ENCODE results near the gene URGCP.
A peak's percentile ranks its signal among the peaks of the same experiment; 100 is the strongest.

URGCP gene

DNA sequence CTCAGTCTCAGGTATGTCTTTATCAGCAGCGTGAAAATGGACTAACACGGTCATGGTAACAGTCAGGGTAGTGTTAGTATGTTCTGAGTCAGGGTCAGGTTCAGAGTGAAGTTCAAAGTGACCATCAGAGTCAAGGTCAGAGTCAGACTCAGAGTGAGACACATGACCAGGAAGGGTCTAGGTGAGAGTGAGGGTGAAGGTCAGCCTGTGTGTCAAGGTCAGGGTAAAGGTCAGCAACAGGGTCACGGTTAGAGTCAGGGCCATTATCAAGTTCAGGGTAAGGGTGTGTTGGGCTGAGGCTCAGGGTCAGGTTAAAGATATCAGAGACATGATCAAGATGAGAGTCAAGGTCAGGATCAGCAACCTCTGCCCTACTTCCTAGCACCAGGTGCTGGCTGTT is 41.1 kb downstream of the URGCP start:
- Histone ChIP-seq H3K27ac (no peak overlapping the region), H4K20me1 (no peaks in the 10 kb centered on the region), H3K4me3 (no peak overlapping the region), H3K27me3 (no peaks in the 10 kb centered on the region), H3K4me2 (no peak overlapping the region), H3K9ac (no peak overlapping the region), H3K9me3 (replicated peaks in 1 of 11) (peaks cover 2 to 13% (median 5%) of the 10 kb centered on the region in 11 experiments; a peak in 20 of 22 replicates), H3K4me1 (peaks cover 16 to 20% (median 17%) of the 10 kb centered on the region in 10 experiments), H3K36me3 (peaks cover 20 to 34% (median 29%) of the 10 kb centered on the region in 11 experiments)
- no peak for TF ChIP-seq Cebpa-rat (IDR thresholded peaks at IDR 0.05)

DNA sequence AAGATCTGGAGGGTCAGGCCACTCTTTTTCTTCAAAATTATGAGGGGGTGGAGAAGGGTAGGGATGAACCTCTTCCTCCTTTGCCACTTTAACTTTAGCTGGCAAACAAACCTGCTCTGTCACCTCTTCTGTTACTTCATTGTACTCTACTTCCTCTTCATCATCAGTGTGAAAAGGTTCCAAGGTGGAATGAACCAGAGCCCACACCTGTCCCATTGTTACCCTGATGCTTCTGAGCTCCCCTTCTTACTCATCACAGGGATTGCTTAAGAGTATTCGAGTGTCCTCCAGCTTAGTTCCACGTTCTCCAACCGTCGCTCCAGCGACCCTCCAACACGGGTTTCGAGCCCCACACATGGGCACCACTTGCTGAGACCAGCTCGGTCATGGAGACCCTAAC is 42.3 kb downstream of the URGCP start:
- peaks cover 20 to 34% (median 29%) of the 10 kb centered on the region in 11 experiments for H3K36me3 ChIP-seq
- peaks cover 9 to 12% (median 10%) of the 10 kb centered on the region in 10 experiments for H3K4me1 ChIP-seq
- no peaks in the 10 kb centered on the region for H4K20me1 ChIP-seq
- no peak overlapping the region for H3K4me2 ChIP-seq
- H3K9me3 ChIP-seq (replicated peaks in 1 of 11), result peaks cover 14 to 23% (median 16%) of the 10 kb centered on the region in 11 experiments
- no peak overlapping the region for H3K27ac ChIP-seq
- no peak overlapping the region for H3K9ac ChIP-seq
- TF ChIP-seq Cebpa-rat (IDR thresholded peaks at IDR 0.05), result no peak
- H3K4me3 ChIP-seq, result no peak overlapping the region
- no peaks in the 10 kb centered on the region for H3K27me3 ChIP-seq

DNA sequence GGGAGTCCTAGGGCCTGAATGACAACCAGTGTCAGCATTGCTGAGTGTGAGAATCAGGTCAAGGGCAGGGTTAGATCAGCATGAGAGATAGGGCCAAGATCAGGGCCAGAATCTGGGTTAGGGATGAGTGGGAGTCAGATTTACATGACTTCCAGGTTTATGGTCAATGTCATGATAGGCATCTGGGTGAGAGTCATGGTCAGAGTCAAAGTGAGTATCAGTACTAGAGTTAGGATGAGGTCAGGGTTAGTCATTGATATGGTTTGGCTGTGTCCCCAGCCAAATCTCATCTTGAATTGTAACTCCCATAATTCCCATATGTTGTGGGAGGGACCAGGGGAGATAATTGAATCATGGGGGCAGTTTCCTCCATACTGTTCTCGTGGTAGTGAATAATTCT is 49.4 kb downstream of the URGCP start:
- no peak overlapping the region for H3K9ac ChIP-seq
- no peaks in the 10 kb centered on the region for H3K4me1 ChIP-seq
- H3K27ac ChIP-seq, result no peak overlapping the region
- peaks cover 22 to 36% (median 29%) of the 10 kb centered on the region in 11 experiments for H3K9me3 ChIP-seq (replicated peaks in 1 of 11)
- H3K36me3 ChIP-seq, result no peaks in the 10 kb centered on the region
- H4K20me1 ChIP-seq, result no peaks in the 10 kb centered on the region
- H3K4me2 ChIP-seq, result no peak overlapping the region
- TF ChIP-seq Cebpa-rat (IDR thresholded peaks at IDR 0.05), result no peak
- H3K4me3 ChIP-seq, result no peak overlapping the region
- peaks cover 0 to 22% (median 10%) of the 10 kb centered on the region in 11 experiments; a peak in 15 of 22 replicates for H3K27me3 ChIP-seq

- Histone ChIP-seq H3K27me3 (peaks cover 0 to 28% (median 16%) of the 10 kb centered on the region in 11 experiments; a peak in 16 of 22 replicates), H3K4me2 (no peak overlapping the region), H3K36me3 (no peaks in the 10 kb centered on the region), H3K4me3 (no peak overlapping the region), H3K4me1 (no peaks in the 10 kb centered on the region), H3K9ac (no peak overlapping the region), H3K27ac (no peak overlapping the region), H3K9me3 (replicated peaks in 1 of 11) (peaks cover 29 to 43% (median 36%) of the 10 kb centered on the region in 11 experiments), H4K20me1 (no peaks in the 10 kb centered on the region)
- no peak for TF ChIP-seq Cebpa-rat (IDR thresholded peaks at IDR 0.05)
Observed at GRCh38 chr7:43856316-43856715, 50.1 kb downstream of the URGCP start.

DNA sequence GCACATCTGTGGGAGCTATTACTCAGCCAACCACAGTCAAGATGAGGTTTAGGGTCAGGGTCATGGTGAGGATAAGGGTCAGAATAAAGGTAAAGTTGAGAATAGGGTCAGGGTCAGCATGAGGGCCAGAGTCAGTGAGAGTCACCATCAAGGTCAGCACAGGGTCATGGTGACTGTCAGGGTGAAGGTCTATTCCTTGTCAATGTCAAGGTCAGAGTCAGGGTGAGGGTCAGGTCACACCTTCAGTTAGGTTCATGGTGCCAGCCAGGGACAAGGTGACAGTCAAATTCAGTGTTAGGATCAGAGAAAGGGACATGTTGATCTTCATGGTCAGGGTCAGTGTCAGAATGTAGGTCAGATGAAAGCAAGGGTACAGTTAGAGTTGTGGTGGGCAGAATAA is 51.2 kb downstream of the URGCP start:
- Histone ChIP-seq H3K4me3 (no peak overlapping the region), H3K4me2 (no peak overlapping the region), H4K20me1 (no peaks in the 10 kb centered on the region), H3K9ac (no peak overlapping the region), H3K27ac (no peak overlapping the region), H3K4me1 (peaks cover 4 to 8% (median 6%) of the 10 kb centered on the region in 10 experiments; a peak in 18 of 20 replicates), H3K9me3 (replicated peaks in 1 of 11) (peaks cover 28 to 40% (median 35%) of the 10 kb centered on the region in 11 experiments), H3K36me3 (no peaks in the 10 kb centered on the region), H3K27me3 (peaks cover 0 to 32% (median 23%) of the 10 kb centered on the region in 11 experiments; a peak in 16 of 22 replicates)
- no peak for TF ChIP-seq Cebpa-rat (IDR thresholded peaks at IDR 0.05)

GRCh38 chr7:43851805-43852204 is 54.6 kb downstream of the URGCP start:
- Histone ChIP-seq H3K36me3 (no peaks in the 10 kb centered on the region), H3K9me3 (replicated peaks in 1 of 11) (peaks cover 11 to 20% (median 13%) of the 10 kb centered on the region in 11 experiments), H3K27ac (no peak overlapping the region), H3K4me3 (no peak overlapping the region), H3K9ac (no peak overlapping the region), H3K4me1 (peaks cover 7 to 13% (median 11%) of the 10 kb centered on the region in 10 experiments; a peak in 19 of 20 replicates), H3K4me2 (no peak overlapping the region), H3K27me3 (peaks cover 0 to 54% (median 23%) of the 10 kb centered on the region in 11 experiments; a peak in 16 of 22 replicates), H4K20me1 (no peaks in the 10 kb centered on the region)
- TF ChIP-seq Cebpa-rat (IDR thresholded peaks at IDR 0.05), result no peak

DNA sequence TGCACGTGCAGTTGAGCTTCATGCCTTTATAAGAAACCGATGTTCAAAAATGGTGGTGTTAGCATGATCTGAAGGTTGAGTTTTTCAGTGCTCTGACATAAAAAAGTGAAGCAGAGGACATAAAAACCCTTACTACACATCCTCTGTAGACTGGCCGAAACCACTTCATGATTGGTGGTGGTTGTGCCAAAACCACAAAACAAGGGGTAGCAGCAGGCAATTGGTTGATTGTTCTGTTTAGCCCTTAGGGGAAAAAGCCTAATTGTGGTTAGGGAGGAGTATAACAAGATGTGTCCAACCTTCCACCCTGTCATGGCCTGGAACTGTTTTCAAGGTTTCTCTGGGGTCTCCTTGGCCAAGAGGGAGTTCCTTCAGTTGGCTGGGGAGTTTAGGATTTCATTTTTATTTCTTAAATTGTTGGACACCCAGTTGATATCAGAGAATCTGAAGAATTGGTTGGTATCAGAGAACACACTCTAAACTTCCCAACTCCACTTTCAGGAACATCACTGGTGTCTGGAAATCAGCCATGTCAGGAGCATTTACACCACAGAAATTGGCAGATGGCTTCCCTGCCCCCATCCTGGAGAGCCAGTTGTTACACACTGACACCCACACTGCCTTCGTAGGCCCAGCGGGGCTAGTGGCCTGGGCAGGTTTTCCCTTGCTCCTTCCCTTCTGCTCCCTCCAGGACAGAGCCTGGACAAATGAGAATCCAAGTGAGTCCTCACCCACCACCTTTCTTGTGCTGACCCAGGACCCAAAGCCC is 55.9 kb downstream of the URGCP start:
- H3K9ac ChIP-seq, result no peak overlapping the region
- no peak for TF ChIP-seq Cebpa-rat (IDR thresholded peaks at IDR 0.05)
- H3K4me2 ChIP-seq, result peak overlapping the region; percentile 17 to 59 (median 31); a peak in 17 of 22 replicates
- H4K20me1 ChIP-seq, result no peaks in the 10 kb centered on the region; a peak in 1 of 22 replicates
- no peak overlapping the region for H3K4me3 ChIP-seq
- H3K36me3 ChIP-seq, result no peaks in the 10 kb centered on the region
- peaks cover 11 to 20% (median 13%) of the 10 kb centered on the region in 11 experiments for H3K9me3 ChIP-seq (replicated peaks in 1 of 11)
- H3K27ac ChIP-seq, result no peak overlapping the region
- H3K27me3 ChIP-seq, result peaks cover 0 to 61% (median 23%) of the 10 kb centered on the region in 11 experiments; a peak in 16 of 22 replicates
- peaks cover 7 to 13% (median 11%) of the 10 kb centered on the region in 10 experiments; a peak in 19 of 20 replicates for H3K4me1 ChIP-seq

- Histone ChIP-seq H3K4me3 (no peak overlapping the region), H3K9ac (no peak overlapping the region), H3K27ac (no peak overlapping the region), H3K4me1 (peaks cover 7 to 13% (median 11%) of the 10 kb centered on the region in 10 experiments; a peak in 19 of 20 replicates), H3K4me2 (no peak overlapping the region), H3K36me3 (no peaks in the 10 kb centered on the region), H4K20me1 (no peaks in the 10 kb centered on the region; a peak in 1 of 22 replicates), H3K9me3 (replicated peaks in 1 of 11) (peaks cover 11 to 20% (median 13%) of the 10 kb centered on the region in 11 experiments), H3K27me3 (peaks cover 0 to 68% (median 23%) of the 10 kb centered on the region in 11 experiments; a peak in 16 of 22 replicates)
- TF ChIP-seq Cebpa-rat (IDR thresholded peaks at IDR 0.05), result no peak
Observed at GRCh38 chr7:43849047-43849446, 57.3 kb downstream of the URGCP start.

DNA sequence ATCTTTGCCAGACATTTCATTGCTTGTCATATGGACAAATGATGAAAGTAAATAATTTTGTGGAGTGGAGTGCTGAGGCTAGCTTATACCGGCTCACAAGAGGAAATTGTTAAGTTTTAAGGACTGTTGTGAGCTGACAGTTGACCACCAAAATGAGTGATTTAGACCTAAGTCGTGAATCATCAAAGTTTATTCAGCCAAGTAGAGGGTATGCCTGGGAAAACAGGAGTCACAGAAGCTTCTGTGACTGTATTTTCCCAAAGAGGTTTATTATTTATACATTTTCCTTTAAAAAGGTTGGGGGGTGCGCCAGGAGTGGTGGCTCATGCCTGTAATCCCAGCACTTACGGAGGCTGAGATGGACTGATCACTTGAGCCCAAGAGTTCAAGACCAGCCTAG is 58.9 kb downstream of the URGCP start:
- Histone ChIP-seq H3K27ac (no peak overlapping the region), H3K4me3 (no peak overlapping the region), H4K20me1 (no peaks in the 10 kb centered on the region; a peak in 1 of 22 replicates), H3K36me3 (no peaks in the 10 kb centered on the region), H3K27me3 (peaks cover 0 to 55% (median 20%) of the 10 kb centered on the region in 11 experiments; a peak in 16 of 22 replicates), H3K4me1 (peaks cover 7 to 13% (median 11%) of the 10 kb centered on the region in 10 experiments; a peak in 19 of 20 replicates), H3K9me3 (replicated peaks in 1 of 11) (peaks cover 11 to 17% (median 13%) of the 10 kb centered on the region in 11 experiments), H3K9ac (no peak overlapping the region), H3K4me2 (no peak overlapping the region)
- TF ChIP-seq Cebpa-rat (IDR thresholded peaks at IDR 0.05), result no peak

All from BLaER1 treated with 17β-estradiol and CSF1 and Interleukin-3, amounts not matched to agents 10 nM and 100 nM (cell line).